Body of pancreas (tissue), 4 donors: ENCODE measurements around the gene DHRS4.
"Not testable (repeated sequence)": the region's sequence is repeated elsewhere in the genome, so short reads cannot be mapped to it uniquely, and the experiment has no call there.

Source experiments
- POLR2A ChIP-seq, 3 donors: fragments of 450-650 bp; IDR thresholded peaks; one replicate each; pipeline ENCODE4 v1.6.1; 2016; ENCODE audit warnings: antibody characterized with exemption in 3 of 3, mild to moderate bottlenecking in 2 of 3
- TF ChIP-seq, protein P1 (sequence below), 7 experiments: fragments of 450-650 bp in 4 of 7; fragments of 200-600 bp in 3 of 7; sonication (generic) in 3 of 7; IDR thresholded peaks; one replicate each; pipeline ENCODE4 v1.5.1; 2016 to 2019; ENCODE audit warnings: antibody characterized with exemption in 7 of 7

DNA sequence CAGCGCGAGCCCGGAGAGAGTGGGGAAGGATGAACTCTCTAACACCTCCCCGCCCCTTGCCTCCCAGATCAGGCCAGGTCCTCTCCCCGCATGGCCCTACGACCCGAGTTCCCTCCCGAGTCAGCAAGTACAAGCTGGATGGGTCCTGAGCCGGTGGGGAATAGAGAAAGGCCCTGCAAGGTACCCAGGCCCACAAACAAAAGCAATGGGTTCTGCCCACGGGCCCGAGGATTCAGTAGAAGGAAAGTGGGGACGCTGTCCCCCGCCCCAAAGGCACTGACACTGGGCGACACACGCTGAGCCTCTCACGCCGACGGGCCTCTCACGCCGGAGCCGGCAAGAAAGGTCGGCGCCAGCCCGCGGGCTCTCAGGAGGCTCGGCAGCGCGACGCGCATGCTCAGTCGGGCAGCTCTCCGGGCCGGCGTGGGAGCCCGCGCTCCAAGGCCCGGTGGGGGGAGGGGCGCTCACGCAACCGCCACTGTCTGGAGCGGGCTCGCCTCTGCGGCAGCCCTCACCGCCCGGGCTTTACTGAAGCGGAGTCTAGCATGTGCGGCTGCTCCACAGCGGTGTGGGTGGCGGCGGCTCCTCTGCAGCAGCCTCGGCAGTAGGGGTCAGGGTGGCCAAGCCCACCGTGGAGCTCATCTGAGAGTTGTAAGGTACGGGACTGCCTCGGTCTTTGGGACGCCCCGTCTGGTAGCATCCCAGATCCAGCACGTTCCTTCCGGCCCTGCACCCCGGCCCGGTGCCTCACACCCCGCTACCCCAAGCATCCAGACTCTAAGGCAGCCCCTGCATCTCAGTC lies 16.1 kb downstream of the DHRS4 start:
- TF ChIP-seq, protein P1, sequence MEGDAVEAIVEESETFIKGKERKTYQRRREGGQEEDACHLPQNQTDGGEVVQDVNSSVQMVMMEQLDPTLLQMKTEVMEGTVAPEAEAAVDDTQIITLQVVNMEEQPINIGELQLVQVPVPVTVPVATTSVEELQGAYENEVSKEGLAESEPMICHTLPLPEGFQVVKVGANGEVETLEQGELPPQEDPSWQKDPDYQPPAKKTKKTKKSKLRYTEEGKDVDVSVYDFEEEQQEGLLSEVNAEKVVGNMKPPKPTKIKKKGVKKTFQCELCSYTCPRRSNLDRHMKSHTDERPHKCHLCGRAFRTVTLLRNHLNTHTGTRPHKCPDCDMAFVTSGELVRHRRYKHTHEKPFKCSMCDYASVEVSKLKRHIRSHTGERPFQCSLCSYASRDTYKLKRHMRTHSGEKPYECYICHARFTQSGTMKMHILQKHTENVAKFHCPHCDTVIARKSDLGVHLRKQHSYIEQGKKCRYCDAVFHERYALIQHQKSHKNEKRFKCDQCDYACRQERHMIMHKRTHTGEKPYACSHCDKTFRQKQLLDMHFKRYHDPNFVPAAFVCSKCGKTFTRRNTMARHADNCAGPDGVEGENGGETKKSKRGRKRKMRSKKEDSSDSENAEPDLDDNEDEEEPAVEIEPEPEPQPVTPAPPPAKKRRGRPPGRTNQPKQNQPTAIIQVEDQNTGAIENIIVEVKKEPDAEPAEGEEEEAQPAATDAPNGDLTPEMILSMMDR (IDR thresholded peaks at IDR 0.05): not testable (repeated sequence)
- TF ChIP-seq POLR2A (IDR thresholded peaks at IDR 0.05): not testable (repeated sequence)
